Motor neuron (in vitro differentiated cells): ENCODE results near the gene FBXL15. TPM values are rescaled to one million over a fixed set of nuclear protein-coding genes. Genes with fewer than 3 reads are reported as not detected.
"Not testable (repeated sequence)": the region's sequence is repeated elsewhere in the genome, so short reads cannot be mapped to it uniquely, and the experiment has no call there.

ENCODE experiments used
- ATAC-seq, 8 experiments: fragments of 200-7000 bp; cut with Tn5 transposase; replicated peaks in 6 of 8; 2 replicates each; pipeline ENCODE4 v1.8.0; 2021; ENCODE audit warnings: mild to moderate bottlenecking in 8 of 8, moderate library complexity in 8 of 8
- H3K27ac ChIP-seq, 2 donors: fragments of 250-450 bp; sonication (Bioruptor Pico); 2 replicates each; pipeline ENCODE4 v1.9.0; 2021; ENCODE audit warnings: antibody characterized with exemption in 2 of 2, mild to moderate bottlenecking in 2 of 2, moderate library complexity in 1 of 2
- H3K4me1 ChIP-seq, 2 donors: fragments of 250-450 bp; sonication (Bioruptor Pico); replicated peaks in 1 of 2; 2 replicates each; pipeline ENCODE4 v1.6.1; 2021; ENCODE audit warnings: antibody characterized with exemption in 2 of 2, mild to moderate bottlenecking in 2 of 2, moderate library complexity in 1 of 2
- H3K4me3 ChIP-seq, 5 donors: fragments of 250-450 bp; sonication (Bioruptor Pico); 2 replicates each; pipeline ENCODE4 v1.9.0; 2021; ENCODE audit warnings: antibody characterized with exemption in 5 of 5, mild to moderate bottlenecking in 5 of 5, moderate library complexity in 4 of 5
- WGBS, 10 experiments: fragments of 450-650 bp; shearing (Covaris generic); methylation state at CpG; one replicate each; pipeline ENCODE4 v1.0.0; 2022; 5-methylcytosine and 5-hydroxymethylcytosine counted together
- in situ Hi-C, 9 experiments: fragments of 400-800 bp; cut with MboI; loops; one replicate each; pipeline ENCODE4 v1.15.0; 2021; ENCODE audit warnings: low sequenced_read_pairs in 9 of 9, low pct_unique_long_range_greater_than_20kb in 2 of 9; ENCODE audit not compliant: unreplicated experiment in 9 of 9
- total RNA-seq, 8 experiments: library from RNA; unstranded; fragments of 300-600 nt; gene quantifications; 2 replicates each; pipeline versions ENCODE4 v1.2.3 to v1.2.4, GENCODE V29; 2022

FBXL15 gene
- total RNA-seq, 8 experiments from 2014 or later = 7.0 to 17.4 (median 11.6) TPM

GRCh38 chr10:102449321-102450123, 28.9 kb downstream of the FBXL15 start:
- Histone ChIP-seq H3K4me3 (peak overlapping the region; percentile 50 to 70 (median 58)), H3K27ac (peak overlapping the region; percentile 62 to 84), H3K4me1 (peaks cover 11 to 17% of the 10 kb centered on the region in 2 donors)
- ATAC-seq = peak; percentile 18 to 57 (median 38)
- in situ Hi-C loops = no loop called here
- WGBS, 10 experiments = 5 to 100% (median 33%) methylated on average over 1 to 15 of the region's 30 CpGs; no CpG with 5 or more reads in 1 of the 10 experiments

- Histone ChIP-seq H3K27ac (peak overlapping the region; percentile 62 to 84), H3K4me3 (peak overlapping the region; percentile 50 to 70 (median 58)), H3K4me1 (peaks cover 11 to 17% of the 10 kb centered on the region in 2 donors)
- in situ Hi-C loops = no loop called here
- peak; percentile 3 to 27 (median 6) for ATAC-seq
- WGBS, 10 experiments = 0 to 2% (median 0%) methylated on average over 1 to 10 of the region's 11 CpGs; no CpG with 5 or more reads in 6 of the 10 experiments
Observed at GRCh38 chr10:102450124-102450373, 29.4 kb downstream of the FBXL15 start.

DNA sequence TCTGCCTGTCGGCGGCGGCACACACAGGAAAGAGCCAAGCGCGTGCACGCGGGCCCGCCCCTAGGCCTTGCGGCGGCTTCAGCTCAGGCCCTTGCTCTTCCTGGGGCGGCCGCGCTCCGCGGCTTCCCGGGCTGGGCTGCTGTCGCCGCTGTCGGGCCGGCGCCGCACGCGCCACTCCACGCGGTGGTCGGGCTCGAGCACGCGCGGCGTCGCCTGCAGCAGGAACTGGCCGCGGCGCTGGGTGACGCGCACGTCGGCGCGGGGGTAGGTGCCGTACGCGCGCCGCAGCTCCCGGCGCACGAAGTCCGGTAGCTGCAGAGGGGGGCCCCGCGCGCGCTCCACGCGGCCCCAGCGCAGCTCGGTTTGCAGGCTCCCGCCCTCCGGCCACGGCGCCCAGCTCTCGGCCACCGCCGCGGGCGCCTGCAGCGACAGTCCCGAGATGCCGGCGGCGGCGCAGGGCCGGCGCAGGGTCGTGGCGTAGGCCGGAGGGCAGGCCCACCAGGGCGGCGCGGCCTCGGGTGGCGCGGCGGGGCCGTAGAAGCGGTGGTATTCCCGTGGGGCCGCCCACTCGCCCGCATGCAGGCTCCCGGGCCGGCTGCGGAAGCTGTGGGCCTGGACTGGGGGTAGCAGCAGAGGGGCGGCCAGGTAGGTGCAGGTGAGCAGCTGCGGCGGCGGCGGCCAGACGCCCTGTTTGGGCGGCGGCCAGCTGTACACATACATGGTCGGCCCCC, 29.9 kb downstream of the FBXL15 start:
- Histone ChIP-seq H3K27ac (peak overlapping the region; percentile 62 to 84), H3K4me1 (peaks cover 13 to 17% of the 10 kb centered on the region in 2 donors), H3K4me3 (peak overlapping the region; percentile 50 to 70 (median 58))
- in situ Hi-C loops = no loop called here
- 0 to 20% (median 0%) methylated on average over 1 to 30 of the region's 104 CpGs; no CpG with 5 or more reads in 2 of the 10 experiments for WGBS, 10 experiments
- peak; percentile 81 to 90 (median 84) for ATAC-seq

DNA sequence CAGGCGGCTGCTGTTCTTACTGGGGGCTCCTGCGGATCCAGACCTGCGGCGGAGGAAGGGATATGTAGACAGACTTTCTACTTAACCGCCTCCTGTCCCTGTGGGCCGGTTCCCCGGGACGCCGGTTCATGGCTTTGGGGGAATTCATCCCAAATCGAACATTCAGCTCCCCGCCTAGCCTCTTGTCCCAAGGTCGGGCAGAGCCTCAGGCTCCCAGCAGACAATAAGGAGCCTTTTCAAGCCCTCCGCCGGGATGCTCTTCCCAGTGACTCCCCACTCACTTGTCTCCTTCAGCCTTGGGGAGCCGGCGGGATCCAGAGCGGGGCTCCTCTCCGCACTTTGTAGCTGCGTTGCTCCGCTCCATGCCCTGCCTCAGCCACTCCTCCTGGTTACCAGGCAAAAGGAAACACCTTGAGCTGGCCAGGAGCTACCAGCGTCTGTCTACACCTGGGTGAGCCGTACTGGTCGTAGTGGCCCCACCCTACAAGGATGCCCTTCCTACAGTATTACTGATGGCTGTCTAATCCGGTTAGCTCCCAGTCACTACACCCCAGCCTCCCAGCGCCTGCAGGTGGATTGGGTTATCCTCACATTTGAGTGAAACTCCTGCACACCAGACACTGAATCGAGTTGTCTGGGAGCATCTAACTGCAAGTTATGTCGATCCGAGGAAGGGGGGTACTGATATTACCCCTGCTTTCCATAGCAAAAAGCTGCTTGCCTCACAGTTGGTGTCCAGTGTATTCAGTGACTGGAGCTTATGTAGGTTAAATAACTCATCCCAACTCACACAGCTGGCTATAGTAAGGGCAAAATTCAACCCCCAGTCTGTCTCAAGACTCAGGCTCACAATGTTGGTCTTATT, 30.7 kb downstream of the FBXL15 start, which contains the start of gene C10orf95:
Gene C10orf95, minus strand, starts transcription at position 439 of the 865 bp plus-strand sequence. CDS start 450 bp downstream, outside the sequence.
- Histone ChIP-seq H3K4me1 (peaks cover 21 to 25% of the 10 kb centered on the region in 2 donors), H3K4me3 (peak within 1 kb of the TSS; percentile 50 to 70 (median 58)), H3K27ac (peak within 1 kb of the TSS; percentile 62 to 84)
- 0 to 100% (median 35%) methylated on average over 1 to 8 of the region's 28 CpGs; no CpG with 5 or more reads in 1 of the 10 experiments for WGBS, 10 experiments
- in situ Hi-C loops = no loop called here
- peak in 1 of 8 experiments; percentile 2 for ATAC-seq

GRCh38 chr10:102452672-102453340, 32.2 kb downstream of the FBXL15 start:
- in situ Hi-C loops = no loop called here
- Histone ChIP-seq H3K27ac (no peak overlapping the region), H3K4me1 (peaks cover 22 to 27% of the 10 kb centered on the region in 2 donors), H3K4me3 (no peak overlapping the region)
- 40 to 100% (median 71%) methylated on average over 1 to 2 of the region's 3 CpGs; no CpG with 5 or more reads in 6 of the 10 experiments for whole genome bisulfite sequencing, 10 experiments
- ATAC-seq = peak in 5 of 8 experiments; percentile 2 to 26 (median 15)

GRCh38 chr10:102453502-102453901, 32.9 kb downstream of the FBXL15 start:
- in situ Hi-C loops = no loop called here
- no peak for ATAC-seq
- peaks cover 22 to 27% of the 10 kb centered on the region in 2 donors for H3K4me1 ChIP-seq
- WGBS, 10 experiments = 53 to 80% (median 75%) methylated on average over 1 to 5 of the region's 5 CpGs; no CpG with 5 or more reads in 3 of the 10 experiments
- no peak overlapping the region for H3K4me3 ChIP-seq
- no peak overlapping the region for H3K27ac ChIP-seq

GRCh38 chr10:102454662-102455487, 34.2 kb downstream of the FBXL15 start:
- peaks cover 17 to 22% of the 10 kb centered on the region in 2 donors for H3K4me1 ChIP-seq

DNA sequence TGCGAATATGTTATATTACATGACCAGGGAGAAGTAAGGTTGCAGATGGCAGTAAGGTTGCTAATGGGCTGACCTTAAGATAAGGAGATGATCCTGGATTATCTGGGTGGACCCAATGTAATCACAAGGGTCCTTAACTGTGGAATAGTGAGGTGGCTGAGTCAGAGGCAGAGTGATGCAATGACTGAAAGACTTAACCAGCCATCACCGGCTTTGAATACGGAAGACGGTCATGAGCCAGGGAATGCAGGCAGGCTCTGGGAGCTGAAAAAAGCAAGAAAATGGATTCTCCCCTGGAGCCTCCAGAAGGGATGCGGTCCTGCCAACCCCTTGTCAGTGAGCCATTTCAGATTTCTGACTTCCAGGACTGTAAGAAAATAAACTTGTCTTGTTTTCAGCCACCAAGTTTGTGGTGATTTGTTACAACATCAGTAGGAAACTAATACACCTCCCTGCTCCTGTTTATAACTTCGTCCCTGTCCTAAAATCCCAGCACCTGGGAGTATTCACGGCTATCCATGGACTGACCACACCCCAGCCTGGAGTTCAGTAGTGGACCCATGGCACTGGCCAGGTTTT, 35.3 kb downstream of the FBXL15 start:
- 8 to 94% (median 60%) methylated on average over 1 to 7 of the region's 7 CpGs; no CpG with 5 or more reads in 3 of the 10 experiments for WGBS, 10 experiments
- Histone ChIP-seq H3K4me1 (peaks cover 22 to 25% of the 10 kb centered on the region in 2 donors), H3K27ac (peak overlapping the region; percentile 76 to 77), H3K4me3 (no peak overlapping the region)
- in situ Hi-C loops = no loop called here
- peak in 7 of 8 experiments; percentile 62 to 90 (median 81) for ATAC-seq

More at GRCh38 chr10:102454662-102455487, 34.2 kb downstream of the FBXL15 start:
- H3K4me3 ChIP-seq, H3K27ac ChIP-seq, ATAC-seq, in situ Hi-C loops: not testable (repeated sequence)
- 27 to 90% (median 56%) methylated on average over 2 to 5 of the region's 13 CpGs; no CpG with 5 or more reads in 5 of the 10 experiments for WGBS, 10 experiments

DNA sequence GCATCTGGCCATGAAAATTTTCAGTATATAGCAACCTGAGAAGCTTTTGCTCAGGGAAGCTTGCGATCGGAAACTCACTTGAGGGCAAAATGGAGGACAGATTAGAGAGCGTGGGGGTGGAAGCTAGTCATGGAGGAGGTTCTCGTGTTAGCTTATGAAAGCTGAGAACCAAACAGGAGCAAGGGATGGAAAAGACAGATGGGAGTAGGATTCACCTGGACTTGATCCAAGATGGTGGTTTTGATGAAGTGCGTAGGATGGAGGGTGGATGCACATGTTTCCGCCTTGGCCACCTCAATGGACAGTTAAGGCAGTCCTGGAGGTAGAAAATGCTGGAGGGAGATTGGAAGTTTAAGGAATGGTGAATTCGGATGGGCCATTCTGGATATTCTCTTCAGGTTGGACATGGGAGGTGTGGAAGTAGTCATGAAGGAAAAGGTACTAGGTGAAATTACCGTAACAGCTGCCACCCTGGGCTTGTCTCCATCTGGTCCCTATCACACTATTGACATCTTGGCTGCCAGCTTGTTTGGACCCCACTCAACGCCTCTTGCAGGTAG, 37.0 kb downstream of the FBXL15 start:
- WGBS, 10 experiments = 66 to 100% (median 92%) methylated on average over 1 to 7 of the region's 9 CpGs; no CpG with 5 or more reads in 2 of the 10 experiments
- in situ Hi-C loops = no loop called here
- peaks cover 25 to 26% of the 10 kb centered on the region in 2 donors for H3K4me1 ChIP-seq
- H3K27ac ChIP-seq = no peak overlapping the region
- no peak overlapping the region for H3K4me3 ChIP-seq
- no peak for ATAC-seq

DNA sequence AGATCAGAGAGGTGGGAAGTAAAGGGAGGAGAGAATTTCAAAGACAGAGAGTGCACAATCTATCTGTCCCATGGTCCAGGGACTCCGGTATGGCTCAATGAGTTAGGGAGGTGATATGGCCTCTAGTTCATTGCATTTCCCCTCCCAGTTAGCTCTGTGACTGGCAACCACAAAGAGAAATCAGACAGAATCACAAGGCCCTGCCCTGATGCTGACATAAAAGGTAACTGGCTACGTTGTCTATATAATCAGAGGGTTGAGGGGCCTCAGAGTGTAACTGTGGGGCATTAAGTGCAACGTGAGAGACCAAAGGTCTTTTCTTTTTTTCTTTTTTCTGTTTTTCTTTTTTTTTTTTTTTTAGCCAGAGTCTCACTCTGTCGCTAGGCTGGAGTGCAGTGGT, 38.0 kb downstream of the FBXL15 start:
- ATAC-seq = no peak

DNA sequence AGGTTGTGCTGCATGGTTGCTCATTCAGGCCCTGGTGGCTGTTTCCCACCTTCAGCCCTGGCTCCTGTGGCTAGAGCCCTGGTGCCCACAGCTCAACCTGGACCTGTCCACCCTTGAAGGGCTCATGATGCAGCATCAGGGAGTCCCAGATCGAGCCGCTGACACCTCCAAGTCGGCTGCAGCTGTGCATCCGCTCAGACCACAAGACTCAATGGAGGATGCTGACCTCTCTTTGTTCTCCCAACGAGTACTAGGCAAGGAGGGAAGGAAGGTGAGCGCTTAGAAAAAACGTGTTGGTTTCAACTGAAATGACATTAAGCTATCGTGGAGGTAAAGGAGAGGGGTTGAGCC, 40.2 kb downstream of the FBXL15 start:
- ATAC-seq = peak in 6 of 8 experiments; percentile 29 to 45 (median 39)
- peaks cover 27 to 28% of the 10 kb centered on the region in 2 donors for H3K4me1 ChIP-seq
- H3K4me3 ChIP-seq = peak overlapping the region; percentile 40 to 62 (median 55)
- in situ Hi-C loops = no loop called here
- WGBS, 10 experiments = 25 to 67% (median 35%) methylated on average over 1 to 7 of the region's 8 CpGs; no CpG with 5 or more reads in 4 of the 10 experiments
- H3K27ac ChIP-seq = peak overlapping the region; percentile 19 to 65

More for the DNA sequence above, 38.0 kb downstream of the FBXL15 start:
- Histone ChIP-seq H3K4me1 (peaks cover 30 to 32% of the 10 kb centered on the region in 2 donors), H3K4me3 (no peak overlapping the region), H3K27ac (no peak overlapping the region)
- in situ Hi-C loops = no loop called here
- 35 to 90% (median 75%) methylated on average over 1 to 4 of the region's 4 CpGs for WGBS, 10 experiments
